DOHH2 (cell line): ENCODE measurements around the gene ITCH.

Source experiments
- H3F3A ChIP-seq: fragments of 200-600 bp; sonication (generic), shearing (Covaris generic); 2 replicates; pipeline ENCODE4 v1.6.0; 2016; ENCODE audit warnings: antibody characterized with exemption, mild to moderate bottlenecking; ENCODE audit not compliant: control insufficient read depth, insufficient read depth
- H3K27ac ChIP-seq: fragments of 200-600 bp; sonication (generic); 2 replicates; pipeline ENCODE4 v1.5.1; 2014; ENCODE audit warnings: low read depth, mild to moderate bottlenecking, low read length, moderate library complexity
- H3K27me3 ChIP-seq: fragments of 200-600 bp; sonication (generic); 2 replicates; pipeline ENCODE4 v1.6.1; 2014; ENCODE audit warnings: mild to moderate bottlenecking, low read length, mixed read lengths; ENCODE audit not compliant: control insufficient read depth
- H3K36me3 ChIP-seq: fragments of 200-600 bp; sonication (generic); 2 replicates; pipeline ENCODE4 v1.6.1; 2014; ENCODE audit warnings: mild to moderate bottlenecking, low read length, moderate library complexity, mixed read lengths; ENCODE audit not compliant: control insufficient read depth
- H3K4me1 ChIP-seq: fragments of 200-600 bp; sonication (generic); 2 replicates; pipeline ENCODE4 v1.6.1; 2014; ENCODE audit warnings: mild to moderate bottlenecking, low read length, mixed read lengths; ENCODE audit not compliant: control insufficient read depth
- H3K4me2 ChIP-seq: fragments of 200-600 bp; sonication (generic); 2 replicates; pipeline ENCODE4 v1.6.0; 2014; ENCODE audit warnings: mild to moderate bottlenecking, low read length, moderate library complexity
- H3K4me3 ChIP-seq: fragments of 200-600 bp; sonication (generic); 2 replicates; pipeline ENCODE4 v1.5.1; 2014; ENCODE audit warnings: mild to moderate bottlenecking, low read length, mixed read lengths
- H3K79me2 ChIP-seq: fragments of 200-600 bp; sonication (generic); 2 replicates; pipeline ENCODE4 v1.6.1; 2014; ENCODE audit warnings: mild to moderate bottlenecking, low read length, mixed read lengths; ENCODE audit not compliant: control insufficient read depth
- H3K9me2 ChIP-seq: fragments of 200-600 bp; sonication (generic); replicated peaks from 2 replicates; pipeline ENCODE4 v1.6.1; 2014; ENCODE audit warnings: mild to moderate bottlenecking, low read length, mixed read lengths; ENCODE audit not compliant: control insufficient read depth
- H3K9me3 ChIP-seq: fragments of 200-600 bp; sonication (generic); 2 replicates; pipeline ENCODE4 v1.6.1; 2014; ENCODE audit warnings: antibody characterized with exemption, low read length, mixed read lengths; ENCODE audit not compliant: control insufficient read depth, insufficient read depth
- H4K20me1 ChIP-seq: fragments of 200-600 bp; sonication (generic); 2 replicates; pipeline ENCODE4 v1.6.0; 2014; ENCODE audit warnings: low read depth, mild to moderate bottlenecking, antibody characterized with exemption, low read length, moderate library complexity; ENCODE audit not compliant: control insufficient read depth, insufficient read depth
- EZH2phosphoT487 ChIP-seq: fragments of 200-600 bp; sonication (generic); IDR thresholded peaks from 2 replicates; pipeline ENCODE4 v1.6.1; 2017; ENCODE audit warnings: borderline replicate concordance, mild to moderate bottlenecking, antibody characterized with exemption, low read length, moderate library complexity, mixed read lengths
- TF ChIP-seq, protein P1 (sequence below): fragments of 200-600 bp; sonication (generic); IDR thresholded peaks from one replicate; pipeline ENCODE4 v1.5.1; 2014; ENCODE audit warnings: antibody characterized with exemption, mild to moderate bottlenecking, low read depth, low read length; ENCODE audit not compliant: poor library complexity, severe bottlenecking

Gene ITCH

DNA sequence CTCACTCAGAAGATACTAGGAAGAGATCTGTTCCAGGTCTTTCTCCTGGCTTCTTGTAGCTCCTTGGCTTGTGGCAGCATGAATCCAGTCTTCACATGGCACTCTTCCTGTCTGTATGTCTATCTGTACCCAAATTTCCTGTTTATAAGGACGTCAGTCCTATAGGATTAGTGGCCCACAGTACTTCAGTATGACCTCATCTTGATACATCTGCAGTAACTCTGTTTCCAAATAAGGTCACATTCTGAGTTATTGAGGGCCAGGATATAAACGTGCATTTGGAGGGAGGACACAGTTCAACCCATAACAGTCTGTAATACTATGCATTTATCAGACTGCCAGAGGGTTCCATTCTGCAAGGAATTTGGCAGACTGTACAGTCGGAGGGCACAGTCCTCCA lies 95.6 kb downstream of the ITCH start:
- peaks cover 45% of the 10 kb centered on the region for H3K36me3 ChIP-seq
- no peak for TF ChIP-seq EZH2phosphoT487
- TF ChIP-seq, protein P1, sequence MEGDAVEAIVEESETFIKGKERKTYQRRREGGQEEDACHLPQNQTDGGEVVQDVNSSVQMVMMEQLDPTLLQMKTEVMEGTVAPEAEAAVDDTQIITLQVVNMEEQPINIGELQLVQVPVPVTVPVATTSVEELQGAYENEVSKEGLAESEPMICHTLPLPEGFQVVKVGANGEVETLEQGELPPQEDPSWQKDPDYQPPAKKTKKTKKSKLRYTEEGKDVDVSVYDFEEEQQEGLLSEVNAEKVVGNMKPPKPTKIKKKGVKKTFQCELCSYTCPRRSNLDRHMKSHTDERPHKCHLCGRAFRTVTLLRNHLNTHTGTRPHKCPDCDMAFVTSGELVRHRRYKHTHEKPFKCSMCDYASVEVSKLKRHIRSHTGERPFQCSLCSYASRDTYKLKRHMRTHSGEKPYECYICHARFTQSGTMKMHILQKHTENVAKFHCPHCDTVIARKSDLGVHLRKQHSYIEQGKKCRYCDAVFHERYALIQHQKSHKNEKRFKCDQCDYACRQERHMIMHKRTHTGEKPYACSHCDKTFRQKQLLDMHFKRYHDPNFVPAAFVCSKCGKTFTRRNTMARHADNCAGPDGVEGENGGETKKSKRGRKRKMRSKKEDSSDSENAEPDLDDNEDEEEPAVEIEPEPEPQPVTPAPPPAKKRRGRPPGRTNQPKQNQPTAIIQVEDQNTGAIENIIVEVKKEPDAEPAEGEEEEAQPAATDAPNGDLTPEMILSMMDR = no peak
- H3F3A ChIP-seq = peaks cover 10% of the 10 kb centered on the region; the same call in 1 of the 2 replicates
- no peaks in the 10 kb centered on the region for H3K79me2 ChIP-seq
- no peaks in the 10 kb centered on the region for H3K9me3 ChIP-seq
- H3K9me2 ChIP-seq = no peaks in the 10 kb centered on the region
- no peak overlapping the region for H3K4me2 ChIP-seq
- peaks cover 21% of the 10 kb centered on the region for H3K4me1 ChIP-seq
- H4K20me1 ChIP-seq = 0 out of 2 replicates have a peak, but pooled peaks cover 5% of the 10 kb centered on the region
- no peak overlapping the region for H3K27ac ChIP-seq
- no peaks in the 10 kb centered on the region for H3K27me3 ChIP-seq
- no peak overlapping the region for H3K4me3 ChIP-seq

DNA sequence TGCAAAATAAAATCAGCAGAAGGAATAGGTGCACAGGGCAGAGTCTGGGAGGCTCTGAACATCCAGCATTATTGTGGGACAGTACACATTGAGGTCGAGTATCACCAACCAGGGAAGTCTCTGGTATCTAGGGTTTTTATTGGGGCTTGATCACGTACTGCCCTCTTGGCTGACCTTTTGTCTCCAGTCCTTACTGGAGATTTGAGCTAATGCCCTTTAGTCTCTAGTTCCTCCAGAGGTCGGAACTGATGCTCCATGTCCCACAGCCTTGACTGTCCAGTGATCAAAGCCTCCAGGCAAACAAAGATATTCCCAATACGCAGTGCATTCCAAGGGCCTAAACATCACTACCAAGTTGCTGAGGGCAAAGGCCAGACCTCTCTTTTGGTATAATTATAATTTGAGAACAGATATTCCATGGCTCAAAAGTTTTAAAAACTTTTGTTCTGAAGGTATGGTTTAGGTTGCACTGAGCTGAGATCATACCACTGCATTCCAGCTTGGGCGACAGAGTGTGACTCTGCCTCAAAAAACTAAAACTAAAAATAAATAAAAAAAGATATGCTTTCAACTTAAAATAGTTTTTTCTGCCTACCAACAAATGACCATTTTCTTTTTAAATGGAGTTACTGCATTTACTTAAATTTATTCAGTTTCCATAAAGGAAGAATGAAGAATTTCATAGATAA lies 96.3 kb downstream of the ITCH start:
- H3K27ac ChIP-seq = no peak overlapping the region
- H3K79me2 ChIP-seq = no peaks in the 10 kb centered on the region
- no peaks in the 10 kb centered on the region for H3K9me2 ChIP-seq
- H3K9me3 ChIP-seq = no peaks in the 10 kb centered on the region
- H3K27me3 ChIP-seq = no peaks in the 10 kb centered on the region
- peaks cover 10% of the 10 kb centered on the region; the same call in 1 of the 2 replicates for H3F3A ChIP-seq
- TF ChIP-seq, protein P1 = no peak
- TF ChIP-seq EZH2phosphoT487 = no peak
- H4K20me1 ChIP-seq = 0 out of 2 replicates have a peak, but pooled peaks cover 5% of the 10 kb centered on the region
- peaks cover 21% of the 10 kb centered on the region for H3K4me1 ChIP-seq
- H3K36me3 ChIP-seq = peaks cover 45% of the 10 kb centered on the region
- H3K4me2 ChIP-seq = no peak overlapping the region; the same call in 1 of the 2 replicates
- no peak overlapping the region for H3K4me3 ChIP-seq

DNA sequence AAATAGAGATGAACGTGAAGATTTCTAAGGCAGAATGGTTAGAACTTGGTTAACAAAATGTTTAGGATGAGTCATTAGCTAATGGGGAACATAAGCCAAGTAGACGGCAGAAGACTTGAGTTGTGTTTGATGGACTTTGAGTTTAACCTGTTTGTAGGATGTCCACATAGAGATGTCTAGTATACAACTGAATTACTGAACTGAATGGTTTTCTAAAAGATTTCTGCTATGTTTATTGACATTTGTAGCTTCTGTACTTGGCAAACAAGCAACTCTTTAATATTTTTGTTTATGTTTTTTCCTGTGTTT lies 98.7 kb downstream of the ITCH start:
- Histone ChIP-seq H3K27ac (no peak overlapping the region), H3F3A (peaks cover 10% of the 10 kb centered on the region; the same call in 1 of the 2 replicates), H3K27me3 (no peaks in the 10 kb centered on the region), H3K4me2 (no peak overlapping the region), H3K4me3 (no peak overlapping the region), H3K9me2 (no peaks in the 10 kb centered on the region), H3K9me3 (no peaks in the 10 kb centered on the region), H3K36me3 (peaks cover 54% of the 10 kb centered on the region), H3K79me2 (no peaks in the 10 kb centered on the region), H3K4me1 (peaks cover 21% of the 10 kb centered on the region), H4K20me1 (0 out of 2 replicates have a peak, but pooled peaks cover 5% of the 10 kb centered on the region)
- TF ChIP-seq, protein P1 = no peak
- TF ChIP-seq EZH2phosphoT487 = no peak
